Kasumi-1 (cell line): Measurements from ENCODE around the gene A3GALT2.

ENCODE experiments used
- DNase-seq, 2 experiments: peaks; one replicate each; lab custom pipeline; 2025; lab: John Stamatoyannopoulos, UW

Gene A3GALT2

DNA sequence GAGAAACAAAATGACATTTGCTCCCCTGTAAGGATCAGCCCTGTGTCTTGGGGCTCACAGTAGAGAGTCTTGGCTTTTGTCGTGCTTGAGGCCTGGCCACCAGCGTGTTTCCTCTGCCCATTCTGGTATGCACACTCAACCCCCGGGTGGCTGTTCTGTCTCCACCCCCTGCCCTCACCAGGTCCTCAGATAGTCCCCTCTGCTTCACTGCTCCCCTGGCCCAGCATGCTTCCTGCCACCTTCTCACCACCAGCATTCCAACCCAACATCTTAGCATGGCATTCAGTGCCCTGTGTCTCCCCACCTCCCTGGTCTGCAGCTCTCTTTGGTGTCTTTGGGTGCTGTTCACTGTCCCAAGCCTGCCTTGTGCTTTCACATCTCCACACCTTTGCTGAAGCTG is 48.4 kb downstream of the A3GALT2 start:
- no peak for DNase-seq

DNA sequence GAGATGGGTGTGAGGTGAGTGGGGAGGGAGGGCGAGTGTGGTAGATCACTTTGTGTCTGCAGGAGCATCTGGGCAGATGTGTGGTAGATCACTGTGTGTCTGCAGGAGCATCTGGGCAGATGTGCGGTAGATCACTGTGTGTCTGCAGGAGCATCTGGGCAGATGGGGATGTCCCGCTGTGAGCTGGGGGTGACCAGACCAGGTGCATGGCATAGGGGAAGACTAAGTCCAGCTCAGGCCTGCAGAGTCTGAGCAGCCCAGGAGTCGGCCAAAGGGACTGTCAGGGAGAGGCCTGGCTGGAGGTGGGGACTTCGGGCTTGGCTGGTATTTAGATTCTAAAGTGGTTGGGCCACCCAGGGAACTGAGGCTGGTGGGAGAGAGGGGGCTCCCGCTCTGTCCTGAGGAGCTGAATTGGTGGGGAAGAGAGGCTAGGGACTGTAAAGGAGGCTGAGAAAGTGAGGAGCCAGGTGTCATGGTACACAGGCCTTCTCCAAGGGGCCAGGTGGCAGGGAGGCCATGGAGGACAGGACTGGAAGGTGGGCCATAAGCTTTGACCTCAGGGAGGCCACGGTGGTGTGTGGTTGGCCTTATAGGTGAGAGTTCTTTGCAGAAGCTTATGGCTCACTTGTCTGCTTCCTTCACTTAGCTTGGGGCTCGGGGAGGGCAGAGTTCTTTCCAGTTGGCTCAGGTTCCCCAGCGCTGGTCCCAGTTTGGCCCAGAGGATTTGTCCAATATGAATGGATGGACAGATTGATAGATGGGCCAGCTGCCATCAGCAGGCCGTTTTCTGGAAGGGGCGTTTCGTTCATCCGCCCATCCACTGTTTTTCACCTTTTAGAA is 49.0 kb downstream of the A3GALT2 start:
- no peak for DNase-seq

DNA sequence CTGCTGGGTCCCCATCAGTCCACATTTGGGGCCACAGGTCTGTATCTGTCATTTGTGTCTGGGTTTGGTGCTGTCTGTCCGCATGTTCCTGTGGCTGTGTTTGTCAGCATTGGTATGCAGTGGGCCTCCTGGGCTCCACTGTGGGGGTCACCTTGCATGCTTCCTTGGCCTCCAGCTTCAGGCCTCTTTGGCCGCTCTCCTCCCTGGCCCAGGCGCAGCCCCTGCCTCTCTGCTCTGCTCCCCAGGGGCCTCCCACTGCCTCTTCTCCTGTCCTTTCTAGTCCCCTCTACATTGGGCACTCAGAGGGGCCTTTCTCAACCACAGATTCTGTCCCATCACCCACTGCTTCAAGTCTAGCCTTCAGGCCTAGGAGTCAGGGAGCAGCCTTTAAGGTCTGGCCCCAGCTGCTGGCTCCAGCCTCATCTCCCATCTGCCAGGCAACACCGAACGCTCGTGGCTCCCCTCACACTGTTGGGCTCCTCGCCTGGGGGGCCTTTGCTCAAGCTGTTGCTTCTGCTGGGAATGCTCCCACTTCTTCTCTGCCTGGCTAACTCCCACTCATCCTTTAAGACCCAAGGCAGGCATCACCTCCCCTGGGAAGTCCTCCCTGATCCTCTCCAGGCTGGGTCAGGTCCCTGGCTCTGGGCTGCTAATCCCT is 50.0 kb downstream of the A3GALT2 start:
- DNase-seq = no peak

DNA sequence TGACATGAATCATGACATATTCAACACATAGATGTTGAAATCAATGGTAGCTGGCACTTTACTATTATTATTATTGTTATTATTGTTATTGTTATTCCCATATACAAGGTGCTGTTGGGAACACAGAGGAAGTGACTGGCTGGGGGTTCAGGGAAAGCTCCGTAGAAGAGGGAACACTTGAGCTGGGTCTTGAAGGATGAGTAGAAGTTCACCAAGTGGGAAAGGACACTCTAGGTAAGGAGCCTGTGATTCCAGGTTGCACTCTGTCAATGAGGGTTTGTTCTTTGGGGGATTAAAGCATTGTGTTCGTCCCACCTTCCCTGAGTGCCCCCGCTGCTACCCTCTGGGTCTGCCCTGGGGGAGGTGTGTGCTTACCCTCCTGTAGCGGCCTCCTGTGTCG is 50.5 kb downstream of the A3GALT2 start:
- DNase-seq = no peak

DNA sequence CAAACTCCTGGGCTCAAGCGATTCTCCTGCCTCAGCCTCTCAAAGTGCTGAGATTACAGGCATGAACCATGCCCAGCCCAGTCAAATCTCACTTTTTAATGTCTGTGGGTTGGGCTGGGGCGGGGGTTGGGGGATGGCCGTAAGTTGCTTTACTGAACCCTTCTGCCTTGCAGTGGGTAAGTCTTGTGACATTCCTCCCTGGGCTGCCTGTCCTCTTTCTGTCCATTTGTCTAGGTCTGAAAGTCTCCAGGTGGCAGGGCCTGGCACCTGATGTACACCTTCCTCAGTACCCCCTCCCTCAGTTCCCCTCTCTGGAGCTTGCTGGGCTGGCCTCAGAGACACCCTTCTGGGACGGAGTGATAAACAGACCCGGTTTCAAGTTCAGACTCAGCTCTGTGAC is 51.3 kb downstream of the A3GALT2 start:
- DNase-seq = no peak

DNA sequence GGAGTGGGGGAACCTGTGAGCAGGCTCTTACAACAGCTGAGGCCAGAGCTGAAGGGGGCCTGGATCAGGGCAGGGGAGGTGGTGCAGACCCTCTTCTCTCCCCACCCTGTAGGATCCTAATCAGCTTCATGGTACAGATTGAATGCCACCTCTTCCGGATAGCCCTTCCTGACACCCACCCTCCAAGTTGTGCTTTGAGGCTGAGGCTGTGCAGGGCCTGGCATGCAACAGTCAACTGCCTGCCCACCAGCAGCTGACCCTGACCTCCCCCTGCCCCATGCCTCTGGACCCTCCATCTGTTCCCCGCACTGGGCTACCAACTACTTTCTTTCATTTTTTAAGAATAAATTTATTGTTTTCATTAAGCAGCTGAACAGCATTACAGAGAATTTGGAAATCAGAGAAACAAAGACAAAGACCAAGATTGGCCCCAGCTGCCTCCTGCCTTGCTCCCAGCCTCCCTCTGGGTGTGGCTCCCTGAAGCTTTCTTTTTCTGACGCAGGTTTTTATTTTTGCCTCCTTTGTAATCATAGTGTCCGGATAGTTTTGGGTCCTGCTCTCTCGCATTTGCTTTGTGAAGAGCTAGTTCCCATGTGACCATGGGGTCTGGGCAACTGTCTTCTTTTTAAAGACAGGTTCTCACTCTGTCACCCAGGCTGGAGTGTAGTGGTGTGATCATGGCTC is 51.8 kb downstream of the A3GALT2 start:
- no peak for DNase-seq

DNA sequence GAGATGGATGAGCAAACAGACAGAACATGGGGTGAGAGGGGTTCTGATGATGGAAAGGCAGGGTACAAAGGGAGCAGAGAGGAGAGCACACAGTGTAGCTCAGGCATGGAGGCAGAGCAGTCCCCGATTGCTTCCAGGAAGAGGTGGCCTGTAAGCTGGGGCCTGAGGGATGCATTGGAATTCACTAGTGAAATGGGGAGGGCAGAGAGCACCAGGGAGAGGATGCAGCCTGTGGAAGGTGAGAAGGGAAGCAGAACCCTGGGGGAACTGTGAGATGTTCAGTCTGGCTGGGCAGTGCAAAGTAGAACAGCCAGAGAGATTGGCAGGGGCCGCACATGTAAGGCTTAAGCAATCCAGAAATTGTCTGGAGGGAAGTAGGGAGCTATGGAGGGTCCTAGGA is 52.4 kb downstream of the A3GALT2 start:
- no peak for DNase-seq

DNA sequence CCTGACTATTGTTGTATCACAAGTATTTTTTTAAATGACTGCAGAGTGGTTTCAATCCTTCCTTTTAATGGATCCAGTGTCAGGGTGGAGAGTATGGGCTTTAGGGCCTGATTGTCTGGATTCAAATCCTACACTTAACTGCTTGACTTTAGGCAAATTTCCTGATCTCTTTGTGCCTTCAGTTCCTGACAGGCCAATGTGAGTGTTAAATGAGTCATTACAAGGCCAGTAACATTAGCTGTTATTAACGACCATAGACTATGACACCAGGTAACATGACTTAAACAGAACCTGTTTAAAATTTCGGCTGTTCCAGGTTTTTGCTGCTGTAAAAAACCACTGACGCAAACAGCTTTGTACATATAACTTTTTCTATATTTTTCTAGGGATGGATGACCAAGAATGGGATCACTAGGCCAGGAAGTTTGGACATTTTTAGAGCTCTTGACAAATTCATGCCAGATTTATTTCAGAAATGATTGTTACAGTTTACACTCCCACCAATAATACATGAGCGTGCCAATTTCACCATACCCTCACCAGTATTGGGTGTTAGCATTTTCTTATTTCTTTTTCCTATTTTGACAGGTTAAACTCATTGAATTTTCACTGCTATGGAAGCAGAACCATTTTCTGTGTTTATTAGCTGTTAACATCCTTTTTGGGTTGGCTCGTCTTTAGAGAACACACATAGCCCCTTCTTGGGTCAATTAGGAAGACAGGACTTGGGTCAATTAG is 53.3 kb downstream of the A3GALT2 start:
- DNase-seq = no peak

DNA sequence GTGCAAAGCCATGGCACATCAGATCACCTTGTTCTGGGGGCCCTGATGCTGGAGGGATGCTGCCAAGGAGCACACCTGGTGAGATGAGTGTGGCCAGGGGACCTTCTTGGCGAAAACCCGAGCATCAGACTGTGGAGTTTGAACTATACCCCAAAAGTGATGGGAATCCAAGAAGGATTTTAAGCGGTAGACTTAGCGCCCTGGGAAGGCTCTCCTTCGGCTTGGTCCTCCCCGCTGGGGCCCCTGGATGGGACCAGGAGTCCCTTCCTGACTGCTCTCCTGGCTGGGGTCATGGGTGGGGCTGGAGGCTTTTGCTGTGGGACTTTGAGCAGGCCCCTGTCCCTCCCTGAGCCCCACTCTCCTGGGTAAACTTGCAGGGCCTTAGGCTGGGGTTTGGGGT is 54.1 kb downstream of the A3GALT2 start:
- DNase-seq = no peak

DNA sequence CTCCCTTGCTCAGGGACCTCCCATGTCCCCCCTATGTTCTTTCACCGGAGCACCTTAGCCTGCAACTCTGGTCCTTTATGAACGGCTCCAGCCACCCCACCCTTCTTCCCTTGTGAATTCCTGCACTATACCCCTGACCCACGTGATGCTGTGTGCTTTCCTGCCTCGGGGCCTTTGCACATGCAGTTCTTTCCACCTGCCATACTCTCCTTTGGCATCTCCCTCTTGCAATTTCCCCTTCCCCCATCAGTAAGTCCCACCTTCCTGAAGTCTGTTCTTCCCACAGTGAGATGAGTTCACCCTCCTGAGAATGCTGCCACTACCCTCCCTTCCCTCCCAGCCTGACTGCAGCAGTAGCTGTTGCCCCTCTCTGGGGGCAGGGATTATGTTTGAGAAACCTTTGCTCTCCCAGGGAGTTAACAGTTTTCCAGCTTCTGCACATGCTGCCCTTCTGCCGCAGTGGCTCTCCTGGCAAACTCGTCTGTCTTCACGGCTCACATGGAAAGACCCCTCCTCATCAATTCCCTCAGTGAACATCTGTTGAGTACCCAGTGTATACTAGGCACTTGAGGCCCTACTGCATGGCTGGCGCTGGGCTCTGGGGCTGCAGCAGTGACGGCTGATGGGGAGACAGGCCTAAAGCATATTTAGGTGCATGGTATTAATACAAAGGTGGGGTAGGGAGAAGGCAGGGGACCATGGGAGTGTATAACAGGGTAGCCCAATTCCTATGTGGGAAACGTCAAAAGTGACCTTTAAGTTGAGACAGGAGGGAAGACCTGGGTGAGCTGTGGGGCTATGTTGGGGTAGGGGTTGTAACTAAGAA is 54.9 kb downstream of the A3GALT2 start:
- DNase-seq = no peak

DNA sequence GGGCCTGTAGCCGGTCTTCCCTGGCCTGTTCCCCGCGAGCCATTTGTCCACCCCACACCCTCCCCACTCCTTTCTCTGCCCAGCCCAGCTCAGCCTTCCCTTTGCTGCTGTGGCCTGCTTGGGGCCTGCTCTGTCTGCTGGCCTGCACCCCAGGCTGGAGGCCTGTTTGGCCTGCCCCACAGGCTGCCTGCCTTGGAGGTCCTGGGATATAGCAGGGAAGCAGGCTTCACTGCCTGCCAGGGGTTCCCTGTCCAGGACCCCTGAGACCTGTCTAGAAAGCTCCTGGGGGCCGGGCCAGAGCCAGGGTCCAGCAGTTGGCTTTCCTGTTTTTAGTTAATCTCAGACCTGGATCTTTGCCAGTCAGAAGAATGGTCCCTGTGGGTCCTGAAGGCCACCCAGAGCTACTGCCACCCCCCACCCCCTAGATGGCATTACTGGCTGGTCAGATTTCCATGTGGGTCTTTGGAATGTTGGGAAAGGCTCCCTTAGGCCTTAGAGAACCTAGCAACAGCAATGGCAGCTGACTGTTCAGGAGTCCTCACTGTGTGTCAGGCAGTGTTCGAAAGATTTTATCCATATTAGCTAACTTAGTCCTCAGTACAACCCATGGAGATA is 56.9 kb downstream of the A3GALT2 start:
- no peak for DNase-seq

DNA sequence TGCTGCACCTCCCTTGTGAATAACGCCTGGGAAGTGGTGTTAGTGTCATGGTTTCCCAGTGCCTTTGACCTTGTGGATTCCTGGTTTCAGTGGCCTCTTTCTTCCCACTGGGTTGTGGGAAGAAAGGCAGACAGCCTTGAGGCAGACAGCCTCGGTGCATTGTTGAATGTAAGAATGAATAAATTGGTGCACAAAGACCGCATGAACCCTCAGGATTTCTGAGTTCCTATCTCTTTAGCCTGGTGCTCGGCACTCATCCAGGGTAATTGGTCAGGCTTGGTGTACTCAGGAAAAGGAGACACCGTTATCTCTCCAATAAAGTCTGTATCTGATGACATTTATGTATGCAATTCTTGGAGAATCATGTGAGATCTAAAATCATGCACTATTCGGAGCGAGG is 59.6 kb downstream of the A3GALT2 start:
- DNase-seq = no peak

DNA sequence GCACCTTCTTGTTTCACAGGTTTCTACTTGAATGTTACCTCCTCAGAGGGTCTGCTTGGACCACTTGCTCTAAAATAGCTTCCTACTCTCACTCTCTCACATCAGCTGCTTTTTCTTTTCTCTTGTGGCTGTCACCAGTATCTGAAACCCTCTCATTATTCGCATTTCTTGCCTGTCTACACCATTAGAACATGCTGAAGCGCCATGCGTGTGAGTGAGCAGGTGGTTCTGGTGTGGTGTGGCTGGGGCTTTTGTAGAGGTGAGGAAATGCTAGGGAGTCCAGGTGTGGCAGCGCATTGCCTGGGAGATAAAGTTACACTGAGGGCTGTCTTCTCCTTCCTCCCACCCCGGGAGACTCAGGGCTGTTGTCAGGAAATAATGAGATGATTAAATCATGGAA is 60.5 kb downstream of the A3GALT2 start:
- DNase-seq = no peak

DNA sequence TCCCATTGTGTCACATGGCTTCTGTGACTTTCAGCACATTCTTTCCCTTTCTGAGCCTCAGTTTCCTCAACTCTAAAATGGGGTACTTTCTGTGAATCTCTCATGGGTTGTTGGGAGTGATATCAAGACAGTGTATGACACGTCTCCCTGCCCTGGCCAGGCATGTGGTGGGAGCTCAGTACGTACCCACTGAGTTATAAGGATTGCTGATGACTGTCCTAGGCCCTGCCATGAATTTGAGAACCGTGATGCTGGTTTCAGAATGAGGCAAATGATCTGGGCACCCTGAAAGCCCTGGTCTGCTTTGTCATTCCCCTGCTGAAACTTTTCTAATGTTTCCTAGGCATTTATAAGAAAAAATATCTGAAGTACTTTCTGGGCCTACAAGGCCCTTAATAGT is 61.0 kb downstream of the A3GALT2 start:
- DNase-seq = no peak

DNA sequence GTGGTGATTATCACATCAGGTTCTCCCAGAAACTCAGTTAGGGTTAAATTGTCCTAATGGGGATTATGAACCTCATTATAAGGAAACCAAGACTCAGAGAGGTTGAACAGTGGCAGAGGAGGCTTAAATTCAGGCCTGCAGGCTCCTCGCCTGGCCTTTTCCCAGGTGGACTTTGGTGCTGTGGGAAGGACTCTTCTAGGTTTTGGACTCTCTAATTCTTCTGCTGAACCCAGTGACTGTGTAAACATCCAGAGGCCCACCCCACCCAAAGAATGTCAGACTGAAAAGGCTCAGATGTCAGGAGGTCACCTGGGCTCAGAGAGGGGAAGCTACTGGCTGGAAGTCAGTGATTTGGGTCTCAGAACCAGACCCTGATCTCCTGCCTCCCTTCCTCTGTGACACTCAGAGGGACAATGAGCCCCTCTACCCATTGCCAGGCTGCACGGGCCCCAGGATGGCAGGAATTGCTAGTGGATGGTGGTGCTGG is 62.1 kb downstream of the A3GALT2 start:
- no peak for DNase-seq

DNA sequence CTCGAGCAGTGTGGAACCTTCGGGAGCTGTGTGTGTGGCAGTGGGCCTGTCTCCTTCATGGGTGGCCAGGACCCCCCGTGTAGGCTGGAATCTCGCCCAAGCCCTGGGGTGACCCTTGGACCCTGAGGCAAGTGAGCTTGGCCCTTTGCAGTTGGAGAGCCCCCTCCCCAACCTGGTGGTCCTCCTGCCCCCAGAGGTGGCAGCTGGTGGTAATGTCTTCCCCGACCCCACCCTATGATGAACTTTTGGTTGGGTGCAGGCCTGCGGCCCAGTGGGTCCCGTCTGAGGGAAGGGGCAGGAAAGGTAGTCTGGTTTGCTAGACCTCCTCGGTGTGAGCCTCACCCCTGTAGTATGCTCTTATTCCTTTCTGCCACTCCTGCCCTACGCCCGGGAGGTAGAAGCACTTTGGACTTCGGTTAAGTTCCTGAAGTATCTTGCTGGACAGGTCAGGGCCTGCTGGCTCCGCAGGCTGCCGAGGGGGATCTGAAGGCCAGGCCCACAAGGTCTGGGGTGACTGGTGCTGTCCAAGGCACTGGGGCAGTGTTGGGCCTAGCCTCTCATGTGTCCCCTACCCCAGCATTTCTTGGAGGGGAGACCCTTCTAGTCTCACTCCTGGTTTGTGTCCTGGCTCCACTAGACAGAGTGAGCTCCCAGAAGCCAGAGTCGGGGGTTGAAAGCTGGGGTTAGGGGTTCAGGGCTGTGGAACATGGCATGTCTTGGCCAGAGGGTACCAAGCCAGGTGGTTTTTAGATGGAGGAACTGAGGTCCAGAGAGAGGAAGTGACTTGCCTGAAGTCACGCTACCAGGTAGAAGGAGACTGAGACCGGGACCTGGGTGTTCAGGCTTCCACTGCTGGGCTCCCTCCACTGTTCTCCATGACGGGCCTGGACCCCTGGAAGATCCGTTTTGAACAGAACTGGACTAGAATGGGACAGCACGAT is 62.9 kb downstream of the A3GALT2 start:
- DNase-seq = no peak

DNA sequence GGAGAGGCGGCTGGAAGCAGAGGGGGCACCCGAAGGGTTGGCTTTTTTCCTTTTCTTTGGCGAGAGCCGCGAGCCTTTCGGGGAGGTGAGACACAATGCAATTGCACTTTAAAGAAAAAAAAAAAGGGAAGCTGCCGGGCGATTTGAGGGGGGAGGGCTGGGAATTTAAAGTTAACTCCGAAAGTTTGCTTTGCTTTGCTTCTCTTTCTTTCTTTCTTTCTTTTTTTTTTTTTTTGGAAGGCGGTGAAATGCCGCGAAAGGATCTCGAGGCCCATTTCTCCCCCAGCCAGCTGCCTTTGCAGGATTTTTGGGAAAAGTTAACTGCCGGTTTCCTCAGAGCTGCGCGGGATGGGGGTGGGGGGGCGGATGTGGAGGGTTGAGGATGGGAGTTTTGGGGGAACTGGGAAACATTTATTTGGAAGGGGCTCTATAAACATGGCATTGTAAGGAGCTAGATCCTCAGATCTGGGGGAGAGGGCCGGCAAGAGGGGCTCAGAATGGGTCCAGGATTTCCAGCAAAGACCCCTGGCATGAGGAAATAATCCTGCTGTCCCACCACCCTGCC is 63.6 kb downstream of the A3GALT2 start:
- DNase-seq = no peak
